Spleen (tissue), 11 donors: ENCODE results near the gene ELOF1. TPM values are rescaled to one million over a fixed set of nuclear protein-coding genes. Genes with fewer than 3 reads are reported as not detected.

Experiments
- DNase-seq: peaks from one replicate; pipeline ENCODE4 v3.0.0-alpha.2; 2020
- H3K27ac ChIP-seq, 8 donors: fragments of 200-600 bp; sonication (generic) in 7 of 8; 1 replicate in 4 of 8; 2 replicates in 4 of 8; pipeline versions ENCODE4 v1.5.0 to v1.8.0; 2016 to 2021; ENCODE audit warnings: inconsistent platforms in 4 of 8, mild to moderate bottlenecking in 4 of 8, moderate library complexity in 1 of 8
- H3K27me3 ChIP-seq, 7 donors: fragments of 200-600 bp; sonication (generic) in 6 of 7; replicated peaks in 1 of 7; 1 replicate in 4 of 7; 2 replicates in 3 of 7; pipeline versions ENCODE4 v1.5.0 to v1.8.0; 2016 to 2021; ENCODE audit warnings: inconsistent platforms in 3 of 7, mild to moderate bottlenecking in 1 of 7
- H3K36me3 ChIP-seq, 6 donors: fragments of 200-600 bp; sonication (generic) in 5 of 6; 1 replicate in 4 of 6; 2 replicates in 2 of 6; pipeline versions ENCODE4 v1.5.0 to v1.8.0; 2016 to 2021; ENCODE audit warnings: inconsistent platforms in 2 of 6
- H3K4me1 ChIP-seq, 6 donors: fragments of 200-600 bp; sonication (generic) in 5 of 6; 1 replicate in 3 of 6; 2 replicates in 3 of 6; pipeline versions ENCODE4 v1.5.0 to v1.8.0; 2016 to 2021; ENCODE audit warnings: inconsistent platforms in 3 of 6
- H3K4me3 ChIP-seq, 8 donors: fragments of 200-600 bp; sonication (generic) in 7 of 8; 1 replicate in 4 of 8; 2 replicates in 4 of 8; pipeline versions ENCODE4 v1.5.0 to v1.8.0; 2016 to 2021; ENCODE audit warnings: inconsistent platforms in 4 of 8, mild to moderate bottlenecking in 4 of 8, moderate library complexity in 2 of 8
- H3K9me3 ChIP-seq, 8 donors: fragments of 200-600 bp; sonication (generic) in 7 of 8; 1 replicate in 4 of 8; 2 replicates in 4 of 8; pipeline versions ENCODE4 v1.5.0 to v1.8.0; 2016 to 2021; ENCODE audit warnings: inconsistent platforms in 4 of 8
- POLR2A ChIP-seq, 3 donors: fragments of 450-650 bp; IDR thresholded peaks; one replicate each; pipeline ENCODE4 v1.5.1; 2017; ENCODE audit warnings: antibody characterized with exemption in 3 of 3, mild to moderate bottlenecking in 1 of 3
- POLR2AphosphoS5 ChIP-seq, 3 donors: sonication (generic); formaldehyde crosslinking; IDR thresholded peaks; one replicate each; pipeline ENCODE4 v1.5.1; 2017; ENCODE audit warnings: antibody characterized with exemption in 3 of 3
- WGBS, 5 donors: extraction: QIAGEN DNeasy Blood & Tissue Kit in 3 of 5; methylation state at CpG; one replicate each; pipeline versions ENCODE4 v1.1.5 to v1.1.7; 2013 to 2018; 5-methylcytosine and 5-hydroxymethylcytosine counted together
- intact Hi-C: fragments of 100-400 bp; cut with DNase I; formaldehyde crosslinking; loops from one replicate; pipeline ENCODE4 v1.15.0; 2023; ENCODE audit warnings: low total_unique reads
- polyA plus RNA-seq, 3 donors: library from polyadenylated mRNA; stranded (reverse); fragments of 200-250 nt; gene quantifications; one replicate each; pipeline ENCODE4 v1.2.1, GENCODE V29; 2013
- small RNA-seq, 4 donors: library from RNA; depleted of rRNA; stranded (forward); fragments of <200 nt; gene quantifications; one replicate each; pipeline ENCODE3, GENCODE V24; 2016
- total RNA-seq, 7 donors: library from RNA; depleted of rRNA in 3 of 7; stranded (reverse); fragments of >200 nt in 3 of 7; fragmentation: NEBNext Ultra II Directional in 4 of 7; extraction: Animal tissue kit (Norgen Biotek cat#: 25700) in 4 of 7; gene quantifications; one replicate each; pipeline versions ENCODE4 v1.1.0 to v1.2.1, GENCODE V29; 2016 to 2021
- TF ChIP-seq, protein P1 (sequence below), 11 experiments: fragments of 200-600 bp in 7 of 11; fragments of 450-650 bp in 4 of 11; sonication (generic) in 4 of 11; IDR thresholded peaks in 8 of 11; conservative IDR thresholded peaks in 3 of 11; 1 replicate in 7 of 11; 2 replicates in 4 of 11; pipeline versions ENCODE4 v1.4.0 to v1.8.0; 2016 to 2021; ENCODE audit warnings: antibody characterized with exemption in 11 of 11, inconsistent platforms in 4 of 11, mild to moderate bottlenecking in 1 of 11
- donor health status: healthy with polysubstance abuse.
- donor health status: DM: no; HTN: no; CAD: no; lungs with moderate emphysema.
- donor health status: DM: no; HTN: no; CAD: no.
- donor health status: Bipolar disorder and iron deficiency.
- donor health status: healthy.
- donor health status: DM: no; HTN: no; CAD: no.
- donor health status: DM: yes; HTN: yes; CAD: no.

Gene ELOF1
- total and polyA plus RNA-seq, 10 donors, result 21.8 to 77.1 (median 37.0) TPM

- DNase-seq, result peak; percentile 99
- Histone ChIP-seq H3K36me3 (peaks cover 0 to 18% (median 0%) of the 10 kb centered on the region in 6 donors), H3K27me3 (no peaks in the 10 kb centered on the region), H3K4me3 (peak overlapping the region; percentile 94 to 100 (median 99)), H3K4me1 (peaks cover 4 to 23% (median 16%) of the 10 kb centered on the region in 6 donors), H3K9me3 (no peaks in the 10 kb centered on the region), H3K27ac (peak overlapping the region; percentile 90 to 98 (median 96))
- WGBS, 5 donors, result 1 to 3% (median 1%) methylated on average over 19 to 33 of the region's 33 CpGs
- intact Hi-C loops, result no loop called here
- TF ChIP-seq POLR2AphosphoS5 (IDR thresholded peaks at IDR 0.05), result peak; percentile 57 to 79 (median 67)
- TF ChIP-seq, protein P1, sequence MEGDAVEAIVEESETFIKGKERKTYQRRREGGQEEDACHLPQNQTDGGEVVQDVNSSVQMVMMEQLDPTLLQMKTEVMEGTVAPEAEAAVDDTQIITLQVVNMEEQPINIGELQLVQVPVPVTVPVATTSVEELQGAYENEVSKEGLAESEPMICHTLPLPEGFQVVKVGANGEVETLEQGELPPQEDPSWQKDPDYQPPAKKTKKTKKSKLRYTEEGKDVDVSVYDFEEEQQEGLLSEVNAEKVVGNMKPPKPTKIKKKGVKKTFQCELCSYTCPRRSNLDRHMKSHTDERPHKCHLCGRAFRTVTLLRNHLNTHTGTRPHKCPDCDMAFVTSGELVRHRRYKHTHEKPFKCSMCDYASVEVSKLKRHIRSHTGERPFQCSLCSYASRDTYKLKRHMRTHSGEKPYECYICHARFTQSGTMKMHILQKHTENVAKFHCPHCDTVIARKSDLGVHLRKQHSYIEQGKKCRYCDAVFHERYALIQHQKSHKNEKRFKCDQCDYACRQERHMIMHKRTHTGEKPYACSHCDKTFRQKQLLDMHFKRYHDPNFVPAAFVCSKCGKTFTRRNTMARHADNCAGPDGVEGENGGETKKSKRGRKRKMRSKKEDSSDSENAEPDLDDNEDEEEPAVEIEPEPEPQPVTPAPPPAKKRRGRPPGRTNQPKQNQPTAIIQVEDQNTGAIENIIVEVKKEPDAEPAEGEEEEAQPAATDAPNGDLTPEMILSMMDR (IDR thresholded peaks at IDR 0.05 in 8 of 11, conservative IDR thresholded peaks at IDR 0.05 in 3 of 11), result peak in 2 of 11 experiments; percentile 7 to 17
- no peak for TF ChIP-seq POLR2A (IDR thresholded peaks at IDR 0.05)
Observed at GRCh38 chr19:11505032-11505503, 54.0 kb downstream of the ELOF1 start.

- WGBS, 5 donors, result 55 to 63% (median 61%) methylated on average over 7 of the region's 7 CpGs
- peak overlapping the region; percentile 90 to 98 (median 96) for H3K27ac ChIP-seq
Observed at GRCh38 chr19:11504502-11505031, 54.5 kb downstream of the ELOF1 start.

More at GRCh38 chr19:11504502-11505031, 54.5 kb downstream of the ELOF1 start:
- H3K9me3 ChIP-seq, result no peaks in the 10 kb centered on the region
- H3K4me3 ChIP-seq, result peak overlapping the region in 7 of 8 donors; percentile 94 to 100 (median 99)
- TF ChIP-seq, protein P1 (IDR thresholded peaks at IDR 0.05 in 8 of 11, conservative IDR thresholded peaks at IDR 0.05 in 3 of 11), result no peak
- no peak for TF ChIP-seq POLR2A (IDR thresholded peaks at IDR 0.05)
- TF ChIP-seq POLR2AphosphoS5 (IDR thresholded peaks at IDR 0.05), result no peak
- peaks cover 4 to 23% (median 16%) of the 10 kb centered on the region in 6 donors for H3K4me1 ChIP-seq
- H3K36me3 ChIP-seq, result peaks cover 0 to 16% (median 0%) of the 10 kb centered on the region in 6 donors
- no peaks in the 10 kb centered on the region for H3K27me3 ChIP-seq
- DNase-seq, result no peak
- intact Hi-C loops, result no loop called here

Small RNA genes lying within 50 kb of the gene (small RNA-seq; reads per million reads assigned to genes)
- 0 to 0.21 (median 0.03) reads per million in 4 donors for gene RN7SL833P

Other genes with a start within 250 kb of the ELOF1 start
- gene RAB3D, start 219.6 kb downstream of the ELOF1 start, total RNA-seq, result 10 to 100 TPM; 26.7 to 51.3 (median 43.5) TPM
- 1 to 10 TPM; 2.5 to 6.4 (median 3.3) TPM for gene RAB3D, start 219.6 kb downstream of the ELOF1 start, polyA plus RNA-seq
- 100 to 1,000 TPM in 3 of 7 donors, 10 to 100 TPM in 4; 44.1 to 143 (median 54.2) TPM for gene TMEM205, start 213.0 kb downstream of the ELOF1 start, total RNA-seq
- 10 to 100 TPM; 65.8 to 82.0 (median 73.4) TPM for gene TMEM205, start 213.0 kb downstream of the ELOF1 start, polyA plus RNA-seq
- 10 to 100 TPM; 40.1 to 57.5 (median 51.3) TPM for gene CCDC159, start 212.7 kb downstream of the ELOF1 start, total RNA-seq
- 10 to 100 TPM; 34.7 to 83.7 (median 73.9) TPM for gene CCDC159, start 212.7 kb downstream of the ELOF1 start, polyA plus RNA-seq
- 10 to 100 TPM; 19.0 to 41.0 (median 26.6) TPM for gene PLPPR2, start 203.8 kb downstream of the ELOF1 start, total RNA-seq
- 10 to 100 TPM in 1 of 3 donors, 1 to 10 TPM in 2; 4.2 to 10.8 (median 8.5) TPM for gene PLPPR2, start 203.8 kb downstream of the ELOF1 start, polyA plus RNA-seq
- gene SWSAP1, start 184.6 kb downstream of the ELOF1 start, total RNA-seq, result 1 to 10 TPM; 2.7 to 6.0 (median 4.0) TPM
- gene SWSAP1, start 184.6 kb downstream of the ELOF1 start, polyA plus RNA-seq, result 1 to 10 TPM; 7.0 to 9.3 (median 8.3) TPM
- 10 to 100 TPM; 15.0 to 24.0 (median 19.9) TPM for gene EPOR, start 174.9 kb downstream of the ELOF1 start, total RNA-seq
- 1 to 10 TPM; 4.5 to 8.2 (median 5.6) TPM for gene EPOR, start 174.9 kb downstream of the ELOF1 start, polyA plus RNA-seq
- gene RGL3, start 139.9 kb downstream of the ELOF1 start, total RNA-seq, result 10 to 100 TPM; 17.9 to 57.7 (median 37.8) TPM
- gene RGL3, start 139.9 kb downstream of the ELOF1 start, polyA plus RNA-seq, result 10 to 100 TPM in 2 of 3 donors, 1 to 10 TPM in 1; 5.1 to 16.4 (median 11.2) TPM
- 1 to 10 TPM in 3 of 7 donors, under 1 TPM in 4; 0.23 to 2.3 (median 0.85) TPM for gene ODAD3, start 124.1 kb downstream of the ELOF1 start, total RNA-seq
- gene ODAD3, start 124.1 kb downstream of the ELOF1 start, polyA plus RNA-seq, result 1 to 10 TPM in 2 of 3 donors, under 1 TPM in 1; 0.59 to 2.1 (median 1.7) TPM
- 100 to 1,000 TPM; 114 to 258 (median 230) TPM for gene PRKCSH, start 123.6 kb downstream of the ELOF1 start, total RNA-seq
- 100 to 1,000 TPM in 1 of 3 donors, 10 to 100 TPM in 2; 80.3 to 105 (median 86.0) TPM for gene PRKCSH, start 123.6 kb downstream of the ELOF1 start, polyA plus RNA-seq
- not detected for gene ELAVL3, start 78.2 kb downstream of the ELOF1 start, total RNA-seq
- under 1 TPM in 1 of 3 donors, not detected in 2; 0.02 TPM for gene ELAVL3, start 78.2 kb downstream of the ELOF1 start, polyA plus RNA-seq
- 10 to 100 TPM in 2 of 7 donors, 1 to 10 TPM in 5; 6.9 to 11.8 (median 9.0) TPM for gene ZNF653, start 53.4 kb downstream of the ELOF1 start, total RNA-seq
- gene ZNF653, start 53.4 kb downstream of the ELOF1 start, polyA plus RNA-seq, result 10 to 100 TPM in 1 of 3 donors, 1 to 10 TPM in 2; 3.5 to 11.6 (median 8.8) TPM
- gene ECSIT, start 30.1 kb downstream of the ELOF1 start, total RNA-seq, result 10 to 100 TPM; 30.2 to 37.6 (median 35.4) TPM
- 10 to 100 TPM; 41.6 to 55.1 (median 52.1) TPM for gene ECSIT, start 30.1 kb downstream of the ELOF1 start, polyA plus RNA-seq
- gene CNN1, start 20.4 kb downstream of the ELOF1 start, total RNA-seq, result 1 to 10 TPM; 1.5 to 9.7 (median 7.7) TPM
- 10 to 100 TPM in 2 of 3 donors, 1 to 10 TPM in 1; 5.3 to 13.0 (median 12.6) TPM for gene CNN1, start 20.4 kb downstream of the ELOF1 start, polyA plus RNA-seq
- gene ACP5, start 18.4 kb upstream of the ELOF1 start, total RNA-seq, result 10 to 100 TPM; 41.7 to 74.4 (median 64.5) TPM
- gene ACP5, start 18.4 kb upstream of the ELOF1 start, polyA plus RNA-seq, result 100 to 1,000 TPM in 2 of 3 donors, 10 to 100 TPM in 1; 91.6 to 332 (median 200) TPM
- gene ZNF627, start 38.3 kb upstream of the ELOF1 start, total RNA-seq, result 10 to 100 TPM; 11.6 to 14.5 (median 12.9) TPM
- 1 to 10 TPM; 4.5 to 8.6 (median 8.1) TPM for gene ZNF627, start 38.3 kb upstream of the ELOF1 start, polyA plus RNA-seq
- 1 to 10 TPM; 2.9 to 5.2 (median 4.2) TPM for gene ZNF823, start 179.7 kb upstream of the ELOF1 start, total RNA-seq
- gene ZNF823, start 179.7 kb upstream of the ELOF1 start, polyA plus RNA-seq, result 1 to 10 TPM; 1.3 to 2.1 (median 1.8) TPM
- gene ZNF441, start 207.8 kb upstream of the ELOF1 start, total RNA-seq, result 10 to 100 TPM in 6 of 7 donors, 1 to 10 TPM in 1; 8.0 to 17.4 (median 12.6) TPM
- gene ZNF441, start 207.8 kb upstream of the ELOF1 start, polyA plus RNA-seq, result 1 to 10 TPM; 5.0 to 8.1 (median 6.2) TPM
- gene ZNF491, start 239.3 kb upstream of the ELOF1 start, total RNA-seq, result 1 to 10 TPM; 1.2 to 3.5 (median 2.6) TPM
- under 1 TPM; 0.61 to 0.86 (median 0.68) TPM for gene ZNF491, start 239.3 kb upstream of the ELOF1 start, polyA plus RNA-seq